Neural progenitor cell (in vitro differentiated cells): Measurements from ENCODE around the gene C2CD5.

Experiments
- EZH2 ChIP-seq: fragments of 200-600 bp; sonication (generic); IDR thresholded peaks from 2 replicates; pipeline ENCODE4 v1.6.1; 2017; ENCODE audit warnings: antibody characterized with exemption, mild to moderate bottlenecking, moderate library complexity
- TF ChIP-seq, protein P1 (sequence below): fragments of 200-600 bp; sonication (generic); IDR thresholded peaks from 2 replicates; pipeline ENCODE4 v1.5.1; 2017; ENCODE audit warnings: antibody characterized with exemption, mild to moderate bottlenecking

- TF ChIP-seq EZH2 = no peak
- TF ChIP-seq, protein P1, sequence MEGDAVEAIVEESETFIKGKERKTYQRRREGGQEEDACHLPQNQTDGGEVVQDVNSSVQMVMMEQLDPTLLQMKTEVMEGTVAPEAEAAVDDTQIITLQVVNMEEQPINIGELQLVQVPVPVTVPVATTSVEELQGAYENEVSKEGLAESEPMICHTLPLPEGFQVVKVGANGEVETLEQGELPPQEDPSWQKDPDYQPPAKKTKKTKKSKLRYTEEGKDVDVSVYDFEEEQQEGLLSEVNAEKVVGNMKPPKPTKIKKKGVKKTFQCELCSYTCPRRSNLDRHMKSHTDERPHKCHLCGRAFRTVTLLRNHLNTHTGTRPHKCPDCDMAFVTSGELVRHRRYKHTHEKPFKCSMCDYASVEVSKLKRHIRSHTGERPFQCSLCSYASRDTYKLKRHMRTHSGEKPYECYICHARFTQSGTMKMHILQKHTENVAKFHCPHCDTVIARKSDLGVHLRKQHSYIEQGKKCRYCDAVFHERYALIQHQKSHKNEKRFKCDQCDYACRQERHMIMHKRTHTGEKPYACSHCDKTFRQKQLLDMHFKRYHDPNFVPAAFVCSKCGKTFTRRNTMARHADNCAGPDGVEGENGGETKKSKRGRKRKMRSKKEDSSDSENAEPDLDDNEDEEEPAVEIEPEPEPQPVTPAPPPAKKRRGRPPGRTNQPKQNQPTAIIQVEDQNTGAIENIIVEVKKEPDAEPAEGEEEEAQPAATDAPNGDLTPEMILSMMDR = no peak
Observed at GRCh38 chr12:22539055-22539454, 5.3 kb downstream of the C2CD5 start.
